Activated T-helper 17 cell treated with anti-CD3 and anti-CD28 coated beads, Interleukin-2, amount 50 U/mL, for 72 hours (primary cell): ENCODE measurements around the gene RAP1GAP2. TPM values are rescaled to one million over a fixed set of nuclear protein-coding genes. Genes with fewer than 3 reads are reported as not detected.

Source experiments
- ATAC-seq: fragments of 150-1000 bp; cut with Tn5 transposase; replicated peaks from 2 replicates; pipeline ENCODE4 v1.10.0; 2021; ENCODE audit warnings: mild to moderate bottlenecking, moderate library complexity
- H3K27ac Mint-ChIP-seq: one replicate; pipeline ENCODE4 v1.8.0; 2022; ENCODE audit warnings: mixed read lengths
- H3K27me3 Mint-ChIP-seq: one replicate; pipeline ENCODE4 v1.8.0; 2022; ENCODE audit warnings: mixed read lengths
- H3K36me3 Mint-ChIP-seq: one replicate; pipeline ENCODE4 v1.8.0; 2022; ENCODE audit warnings: low read depth, mild to moderate bottlenecking, mixed read lengths
- H3K4me1 Mint-ChIP-seq: one replicate; pipeline ENCODE4 v1.8.0; 2022; ENCODE audit warnings: mixed read lengths
- H3K4me3 Mint-ChIP-seq: one replicate; pipeline ENCODE4 v1.8.0; 2022; ENCODE audit warnings: mild to moderate bottlenecking, mixed read lengths
- H3K9me3 Mint-ChIP-seq: one replicate; pipeline ENCODE4 v1.8.0; 2022; ENCODE audit warnings: mixed read lengths
- total RNA-seq, 2 donors: library from RNA; stranded (reverse); gene quantifications; one replicate each; pipeline ENCODE4 v1.2.3, GENCODE V29; 2022

Gene RAP1GAP2
- total RNA-seq, 2 donors from 2014 or later: 0.77 to 1.6 TPM

DNA sequence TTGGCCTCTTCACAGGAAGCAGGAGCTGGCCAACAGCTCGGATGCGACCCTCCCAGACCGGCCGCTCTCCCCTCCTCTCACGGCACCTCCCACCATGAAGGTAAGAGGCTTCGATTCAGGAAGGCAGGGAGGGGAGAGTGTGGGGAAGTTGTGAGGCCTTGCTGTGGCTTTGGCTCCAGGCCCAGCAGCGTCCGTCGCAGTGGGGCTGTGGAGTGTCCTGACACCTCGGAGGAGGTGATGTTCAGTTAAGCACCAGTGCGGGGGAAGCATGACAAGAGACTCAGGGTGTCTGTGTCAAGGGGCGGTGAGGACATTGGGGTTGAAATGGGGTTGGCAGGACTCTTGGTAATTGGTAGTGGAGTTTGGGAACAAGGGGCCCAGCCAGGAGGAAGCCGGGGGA lies 109.0 kb downstream of the RAP1GAP2 start:
- no peak for ATAC-seq
- Mint-ChIP-seq H3K27ac (peak overlapping the region; percentile 50), H3K4me1 (peaks cover 20% of the 10 kb centered on the region), H3K36me3 (peaks cover 22% of the 10 kb centered on the region), H3K27me3 (no peaks in the 10 kb centered on the region), H3K9me3 (peaks cover 3% of the 10 kb centered on the region), H3K4me3 (no peak overlapping the region)

- peaks cover 3% of the 10 kb centered on the region for H3K9me3 Mint-ChIP-seq
- ATAC-seq: no peak
- H3K27ac Mint-ChIP-seq: peak overlapping the region; percentile 83
- peak overlapping the region; percentile 56 for H3K4me3 Mint-ChIP-seq
- peaks cover 20% of the 10 kb centered on the region for H3K4me1 Mint-ChIP-seq
- no peaks in the 10 kb centered on the region for H3K27me3 Mint-ChIP-seq
- H3K36me3 Mint-ChIP-seq: peaks cover 22% of the 10 kb centered on the region
Measured at GRCh38 chr17:2905696-2906501, 109.7 kb downstream of the RAP1GAP2 start.

- peak; percentile 97 for ATAC-seq
- no peaks in the 10 kb centered on the region for H3K27me3 Mint-ChIP-seq
- peak overlapping the region; percentile 83 for H3K27ac Mint-ChIP-seq
- peaks cover 20% of the 10 kb centered on the region for H3K4me1 Mint-ChIP-seq
- H3K9me3 Mint-ChIP-seq: peaks cover 3% of the 10 kb centered on the region
- peak overlapping the region; percentile 56 for H3K4me3 Mint-ChIP-seq
- peaks cover 22% of the 10 kb centered on the region for H3K36me3 Mint-ChIP-seq
Measured at GRCh38 chr17:2906901-2907300, 110.7 kb downstream of the RAP1GAP2 start.

DNA sequence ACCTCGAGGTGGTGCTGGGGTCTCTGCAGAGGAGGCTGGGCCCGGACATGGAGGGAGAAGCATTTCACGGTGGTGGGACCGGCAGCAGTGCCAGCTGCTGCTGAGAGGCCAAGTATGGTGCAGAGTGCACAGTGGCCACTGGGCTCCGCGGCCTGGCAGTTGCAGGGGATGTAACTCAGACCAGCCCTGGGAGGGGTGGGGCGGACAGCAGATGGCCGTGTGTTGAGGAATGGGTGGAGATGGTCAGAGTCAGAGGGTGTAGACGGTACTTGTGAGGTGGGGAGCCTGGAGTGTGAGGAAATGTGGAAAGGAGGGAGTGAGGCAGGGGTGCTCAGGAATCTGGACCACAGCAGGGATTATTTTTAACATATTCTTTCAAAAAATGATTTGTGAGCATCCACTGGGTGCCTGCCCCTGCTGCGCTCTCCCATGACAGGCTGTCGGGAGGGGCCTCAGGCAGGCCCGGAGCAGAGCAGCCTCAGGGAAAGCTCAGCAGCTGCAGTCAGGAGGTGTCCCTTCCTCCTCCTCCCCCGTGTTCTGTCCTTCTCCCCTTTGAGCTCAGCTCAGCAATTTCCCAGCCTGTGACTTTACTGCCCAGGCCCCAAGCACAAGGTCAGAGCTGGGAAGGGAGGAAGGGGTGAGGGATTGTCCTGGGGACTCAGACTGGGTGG lies 113.1 kb downstream of the RAP1GAP2 start:
- no peak overlapping the region for H3K4me3 Mint-ChIP-seq
- peaks cover 29% of the 10 kb centered on the region for H3K36me3 Mint-ChIP-seq
- H3K27ac Mint-ChIP-seq: peak overlapping the region; percentile 79
- peaks cover 3% of the 10 kb centered on the region for H3K9me3 Mint-ChIP-seq
- H3K4me1 Mint-ChIP-seq: peaks cover 20% of the 10 kb centered on the region
- no peaks in the 10 kb centered on the region for H3K27me3 Mint-ChIP-seq
- no peak for ATAC-seq

GRCh38 chr17:2909846-2910234 lies 113.6 kb downstream of the RAP1GAP2 start:
- H3K4me3 Mint-ChIP-seq: no peak overlapping the region
- peaks cover 20% of the 10 kb centered on the region for H3K4me1 Mint-ChIP-seq
- no peak for ATAC-seq
- no peaks in the 10 kb centered on the region for H3K27me3 Mint-ChIP-seq
- H3K36me3 Mint-ChIP-seq: peaks cover 29% of the 10 kb centered on the region
- H3K27ac Mint-ChIP-seq: peak overlapping the region; percentile 79
- peaks cover 3% of the 10 kb centered on the region for H3K9me3 Mint-ChIP-seq

DNA sequence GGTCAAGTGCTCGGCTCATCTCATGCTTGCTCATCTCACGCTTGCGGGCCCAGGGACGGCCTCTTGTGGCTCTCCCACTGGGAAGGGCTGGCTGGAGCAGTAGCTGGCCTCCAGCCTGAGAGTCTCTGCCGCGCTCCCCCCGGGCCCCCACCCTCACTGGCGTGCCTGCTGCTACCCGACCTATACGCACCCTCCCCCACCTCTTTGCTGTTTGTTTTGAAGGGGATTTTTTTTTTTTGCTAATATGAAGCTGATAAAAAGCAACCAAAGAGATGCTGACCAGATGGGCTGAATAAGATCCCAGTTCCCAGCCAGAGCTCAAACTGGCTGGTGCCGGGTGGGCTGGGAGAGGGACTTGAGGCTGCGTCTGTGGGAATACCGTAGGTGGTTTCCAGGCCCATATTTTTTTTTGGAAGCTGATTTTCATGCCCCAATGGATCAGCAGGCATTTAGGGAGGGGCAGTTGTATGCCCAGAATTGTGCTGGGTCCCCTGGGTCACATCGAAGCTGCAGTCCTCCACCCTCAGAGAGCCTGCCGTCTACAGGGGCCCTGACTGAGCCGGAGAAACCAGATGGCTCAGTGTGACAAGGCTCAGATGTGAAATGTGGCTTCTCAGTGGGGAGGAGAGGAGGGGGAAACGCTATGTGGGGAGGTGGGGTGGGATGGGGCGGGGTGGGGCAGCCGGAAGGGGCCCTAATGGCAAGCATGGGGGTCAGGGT lies 115.0 kb downstream of the RAP1GAP2 start:
- Mint-ChIP-seq H3K4me1 (peaks cover 20% of the 10 kb centered on the region), H3K36me3 (peaks cover 29% of the 10 kb centered on the region), H3K27me3 (no peaks in the 10 kb centered on the region), H3K4me3 (no peak overlapping the region), H3K9me3 (peaks cover 3% of the 10 kb centered on the region), H3K27ac (no peak overlapping the region)
- no peak for ATAC-seq

DNA sequence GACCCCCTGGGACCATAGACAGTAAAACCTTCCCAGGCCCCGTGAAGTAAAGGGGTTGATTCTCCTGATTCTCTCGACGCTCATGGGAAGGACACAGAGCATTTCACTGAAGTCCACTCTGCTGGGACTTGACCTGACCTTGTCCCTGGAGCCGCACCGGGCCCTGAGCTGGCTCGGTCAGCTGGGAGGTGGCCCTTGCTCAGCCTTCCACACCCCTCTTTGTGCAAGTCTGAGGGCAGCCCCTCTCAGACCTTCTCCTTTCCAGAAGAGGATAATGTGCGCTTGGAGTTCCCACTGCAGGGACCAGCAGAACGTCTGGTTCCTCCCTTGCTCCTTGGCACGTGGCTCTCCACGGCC lies 115.5 kb downstream of the RAP1GAP2 start:
- Mint-ChIP-seq H3K36me3 (peaks cover 25% of the 10 kb centered on the region), H3K27me3 (no peaks in the 10 kb centered on the region), H3K4me3 (no peak overlapping the region), H3K27ac (no peak overlapping the region), H3K9me3 (peaks cover 3% of the 10 kb centered on the region), H3K4me1 (peaks cover 19% of the 10 kb centered on the region)
- no peak for ATAC-seq

DNA sequence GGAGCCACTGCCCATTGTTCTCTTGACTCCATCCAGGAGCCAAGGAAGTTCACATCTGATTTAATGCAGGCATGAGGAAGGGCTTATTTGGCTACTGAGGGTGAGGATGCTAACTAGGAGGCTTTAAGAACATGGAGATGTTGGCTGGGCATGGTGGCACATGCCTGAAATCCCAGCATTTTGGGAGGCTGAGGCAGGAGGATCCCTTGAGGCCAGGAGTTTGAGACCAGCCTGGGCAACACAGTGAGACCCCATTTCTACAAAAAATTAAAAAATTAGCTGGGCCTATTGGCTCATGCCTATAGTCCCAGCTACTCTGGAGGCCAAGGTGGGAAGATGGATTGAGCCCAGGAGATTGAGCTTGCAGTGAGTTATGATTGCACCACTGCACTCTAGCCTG lies 116.5 kb downstream of the RAP1GAP2 start:
- Mint-ChIP-seq H3K9me3 (no peaks in the 10 kb centered on the region), H3K36me3 (peaks cover 17% of the 10 kb centered on the region), H3K4me3 (no peak overlapping the region), H3K4me1 (peaks cover 10% of the 10 kb centered on the region), H3K27me3 (no peaks in the 10 kb centered on the region), H3K27ac (no peak overlapping the region)
- no peak for ATAC-seq

- no peak for ATAC-seq
- no peak overlapping the region for H3K27ac Mint-ChIP-seq
Measured at GRCh38 chr17:2916461-2916860, 120.2 kb downstream of the RAP1GAP2 start.

DNA sequence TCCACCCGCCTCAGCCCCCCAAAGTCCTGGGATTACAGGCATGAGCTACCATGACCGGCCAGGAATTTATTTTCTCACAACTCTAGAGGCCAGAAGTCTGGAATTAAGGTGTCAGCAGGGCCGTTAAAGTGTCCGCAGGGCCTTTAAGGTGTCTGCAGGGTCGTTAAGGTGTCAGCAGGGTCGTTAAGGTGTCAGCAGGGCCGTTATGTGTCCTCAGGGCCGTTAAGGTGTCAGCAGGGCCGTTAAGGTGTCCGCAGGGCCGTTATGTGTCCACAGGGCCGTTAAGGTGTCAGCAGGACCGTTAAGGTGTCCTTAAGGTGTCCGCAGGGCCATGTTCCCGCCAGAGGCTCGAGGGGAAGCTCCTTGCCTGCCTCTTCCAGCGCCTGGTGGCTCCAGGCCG lies 125.2 kb downstream of the RAP1GAP2 start:
- no peaks in the 10 kb centered on the region for H3K9me3 Mint-ChIP-seq
- H3K4me1 Mint-ChIP-seq: no peaks in the 10 kb centered on the region
- H3K27ac Mint-ChIP-seq: no peak overlapping the region
- no peak for ATAC-seq
- H3K27me3 Mint-ChIP-seq: no peaks in the 10 kb centered on the region
- H3K4me3 Mint-ChIP-seq: no peak overlapping the region
- no peaks in the 10 kb centered on the region for H3K36me3 Mint-ChIP-seq

More at GRCh38 chr17:2916461-2916860, 120.2 kb downstream of the RAP1GAP2 start:
- peaks cover 7% of the 10 kb centered on the region for H3K36me3 Mint-ChIP-seq
- no peaks in the 10 kb centered on the region for H3K27me3 Mint-ChIP-seq
- no peaks in the 10 kb centered on the region for H3K4me1 Mint-ChIP-seq
- no peak overlapping the region for H3K4me3 Mint-ChIP-seq
- no peaks in the 10 kb centered on the region for H3K9me3 Mint-ChIP-seq

- peak overlapping the region; percentile 42 for H3K27ac Mint-ChIP-seq
- H3K9me3 Mint-ChIP-seq: no peaks in the 10 kb centered on the region
- H3K4me3 Mint-ChIP-seq: no peak overlapping the region
- H3K27me3 Mint-ChIP-seq: no peaks in the 10 kb centered on the region
- no peaks in the 10 kb centered on the region for H3K36me3 Mint-ChIP-seq
- no peak for ATAC-seq
- no peaks in the 10 kb centered on the region for H3K4me1 Mint-ChIP-seq
Measured at GRCh38 chr17:2924211-2924610, 128.0 kb downstream of the RAP1GAP2 start.

GRCh38 chr17:2925011-2925410 lies 128.8 kb downstream of the RAP1GAP2 start:
- ATAC-seq: no peak
- Mint-ChIP-seq H3K27ac (peak overlapping the region; percentile 26), H3K4me1 (no peaks in the 10 kb centered on the region), H3K27me3 (no peaks in the 10 kb centered on the region), H3K36me3 (no peaks in the 10 kb centered on the region), H3K4me3 (no peak overlapping the region), H3K9me3 (no peaks in the 10 kb centered on the region)

GRCh38 chr17:2926019-2926650 lies 129.9 kb downstream of the RAP1GAP2 start:
- no peaks in the 10 kb centered on the region for H3K9me3 Mint-ChIP-seq
- H3K36me3 Mint-ChIP-seq: no peaks in the 10 kb centered on the region
- H3K27ac Mint-ChIP-seq: no peak overlapping the region
- H3K4me1 Mint-ChIP-seq: no peaks in the 10 kb centered on the region
- H3K27me3 Mint-ChIP-seq: no peaks in the 10 kb centered on the region
- ATAC-seq: no peak
- H3K4me3 Mint-ChIP-seq: no peak overlapping the region

DNA sequence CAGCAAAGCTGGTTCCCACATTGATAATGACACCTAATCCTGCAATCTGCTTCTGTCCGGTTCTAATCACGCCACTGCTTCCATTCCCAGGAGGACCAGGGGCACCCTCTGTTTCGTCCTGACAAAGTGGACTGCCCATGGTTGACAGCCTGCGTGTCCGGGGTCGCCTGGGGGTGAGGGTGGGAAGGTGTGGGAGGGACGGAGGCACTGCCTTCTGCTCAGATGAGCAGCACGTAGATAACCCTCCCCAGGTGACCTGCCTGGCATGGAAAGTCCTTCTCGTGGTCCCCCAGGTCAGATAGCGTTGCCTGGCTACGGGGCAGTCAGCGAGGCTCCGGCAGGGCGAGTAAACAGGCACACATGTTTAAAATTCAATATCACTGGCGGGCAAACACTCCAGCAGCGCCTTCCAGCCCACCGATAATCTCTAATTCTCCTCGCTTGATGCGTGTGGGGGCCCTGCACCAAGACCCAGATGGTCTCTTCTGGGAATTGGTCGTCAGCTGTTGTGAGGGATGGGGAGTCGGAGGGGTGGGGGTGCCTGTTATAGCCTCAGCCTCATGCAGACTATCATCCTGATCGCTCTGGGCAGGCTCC lies 132.2 kb downstream of the RAP1GAP2 start:
- H3K4me3 Mint-ChIP-seq: no peak overlapping the region
- H3K9me3 Mint-ChIP-seq: no peaks in the 10 kb centered on the region
- no peaks in the 10 kb centered on the region for H3K36me3 Mint-ChIP-seq
- H3K4me1 Mint-ChIP-seq: no peaks in the 10 kb centered on the region
- H3K27me3 Mint-ChIP-seq: no peaks in the 10 kb centered on the region
- no peak overlapping the region for H3K27ac Mint-ChIP-seq
- ATAC-seq: no peak
